ENCODE results near the gene TMEM178A.

The TMEM178A gene

DNA sequence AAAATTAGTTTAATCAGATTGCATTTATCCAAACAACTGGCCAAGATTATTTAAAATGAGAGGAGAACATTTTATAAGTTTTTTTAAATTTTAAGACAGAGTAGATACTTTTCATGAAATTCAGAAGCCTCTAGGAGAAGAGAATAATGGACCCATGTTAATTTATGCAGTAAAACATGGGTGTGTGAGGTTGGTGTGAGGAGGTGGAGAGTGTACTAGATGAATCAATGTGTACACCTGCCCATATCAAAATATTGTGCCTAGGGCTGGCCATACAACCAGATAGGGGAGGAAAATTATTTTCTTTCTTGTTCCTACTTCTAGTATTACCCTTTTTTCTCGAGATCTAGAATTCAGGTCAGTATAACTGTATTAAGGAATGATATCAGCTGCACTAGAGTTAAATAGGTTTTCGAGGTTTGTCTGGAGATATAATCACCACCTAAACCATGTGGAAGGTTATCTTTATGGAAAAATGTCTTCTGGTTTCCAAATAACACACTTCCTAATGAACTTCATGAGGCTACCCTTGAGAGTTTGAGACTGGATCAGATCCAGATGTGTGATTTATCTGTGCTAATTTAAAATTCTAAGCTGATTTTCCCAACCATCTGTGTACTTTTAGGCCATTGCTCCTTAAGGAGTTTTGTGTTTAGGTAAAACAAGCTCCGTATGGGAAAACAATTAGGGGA is 37.6 kb downstream of the TMEM178A start:
- TF ChIP-seq, protein P1, sequence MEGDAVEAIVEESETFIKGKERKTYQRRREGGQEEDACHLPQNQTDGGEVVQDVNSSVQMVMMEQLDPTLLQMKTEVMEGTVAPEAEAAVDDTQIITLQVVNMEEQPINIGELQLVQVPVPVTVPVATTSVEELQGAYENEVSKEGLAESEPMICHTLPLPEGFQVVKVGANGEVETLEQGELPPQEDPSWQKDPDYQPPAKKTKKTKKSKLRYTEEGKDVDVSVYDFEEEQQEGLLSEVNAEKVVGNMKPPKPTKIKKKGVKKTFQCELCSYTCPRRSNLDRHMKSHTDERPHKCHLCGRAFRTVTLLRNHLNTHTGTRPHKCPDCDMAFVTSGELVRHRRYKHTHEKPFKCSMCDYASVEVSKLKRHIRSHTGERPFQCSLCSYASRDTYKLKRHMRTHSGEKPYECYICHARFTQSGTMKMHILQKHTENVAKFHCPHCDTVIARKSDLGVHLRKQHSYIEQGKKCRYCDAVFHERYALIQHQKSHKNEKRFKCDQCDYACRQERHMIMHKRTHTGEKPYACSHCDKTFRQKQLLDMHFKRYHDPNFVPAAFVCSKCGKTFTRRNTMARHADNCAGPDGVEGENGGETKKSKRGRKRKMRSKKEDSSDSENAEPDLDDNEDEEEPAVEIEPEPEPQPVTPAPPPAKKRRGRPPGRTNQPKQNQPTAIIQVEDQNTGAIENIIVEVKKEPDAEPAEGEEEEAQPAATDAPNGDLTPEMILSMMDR (IDR thresholded peaks at IDR 0.05; ENCODE audit: control insufficient read depth, insufficient read depth, low read depth, low read length, missing control alignments) = no peak
- H3K4me3 ChIP-seq (ENCODE audit: control insufficient read depth, low read depth, low read length) = no peak overlapping the region
- DNase-seq (ENCODE audit: low read depth) = no peak

DNA sequence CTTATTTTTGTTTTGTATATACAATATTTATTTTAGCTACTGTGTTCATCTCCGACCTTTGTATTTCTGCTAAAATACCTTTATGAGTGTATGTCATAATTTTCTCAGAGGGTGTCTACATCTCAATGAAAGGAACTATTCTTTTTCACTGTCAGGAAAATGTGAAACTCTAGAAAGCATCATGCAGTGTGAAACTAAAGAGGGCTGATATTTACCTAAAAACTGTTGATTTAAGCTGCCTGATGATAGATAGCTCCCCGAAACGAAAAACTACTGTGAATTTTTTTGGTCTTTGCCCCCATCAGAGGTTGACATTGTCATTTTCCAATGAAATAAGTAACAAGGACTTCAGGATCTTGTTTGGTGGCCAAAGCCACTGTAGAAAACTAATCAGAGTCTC is 38.8 kb downstream of the TMEM178A start:
- TF ChIP-seq, protein P1 (IDR thresholded peaks at IDR 0.05; ENCODE audit: control insufficient read depth, insufficient read depth, low read depth, low read length, missing control alignments) = no peak
- H3K4me3 ChIP-seq (ENCODE audit: control insufficient read depth, low read depth, low read length) = no peak overlapping the region
- DNase-seq (ENCODE audit: low read depth) = no peak

DNA sequence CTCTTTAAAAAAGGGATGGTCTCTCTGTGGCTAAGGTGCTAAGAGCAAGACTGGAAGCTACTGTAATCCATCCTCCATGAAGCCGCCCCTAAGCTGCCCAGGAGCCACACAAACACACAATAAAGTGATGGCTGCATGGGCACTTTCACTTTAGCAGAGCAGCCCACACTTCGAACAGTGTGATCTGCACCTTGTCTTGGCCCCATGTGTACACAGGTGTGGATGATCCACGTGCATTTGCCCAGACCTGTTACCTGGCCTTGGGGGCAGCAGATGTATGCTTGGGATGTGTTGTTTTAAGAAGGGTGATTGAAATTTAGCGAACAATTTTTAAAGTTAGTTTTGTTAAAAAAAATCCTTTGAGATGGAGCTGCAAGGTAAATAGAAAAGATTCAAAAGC is 39.9 kb downstream of the TMEM178A start:
- no peak for DNase-seq (ENCODE audit: low read depth)
- TF ChIP-seq, protein P1 (IDR thresholded peaks at IDR 0.05; ENCODE audit: control insufficient read depth, insufficient read depth, low read depth, low read length, missing control alignments) = no peak

DNA sequence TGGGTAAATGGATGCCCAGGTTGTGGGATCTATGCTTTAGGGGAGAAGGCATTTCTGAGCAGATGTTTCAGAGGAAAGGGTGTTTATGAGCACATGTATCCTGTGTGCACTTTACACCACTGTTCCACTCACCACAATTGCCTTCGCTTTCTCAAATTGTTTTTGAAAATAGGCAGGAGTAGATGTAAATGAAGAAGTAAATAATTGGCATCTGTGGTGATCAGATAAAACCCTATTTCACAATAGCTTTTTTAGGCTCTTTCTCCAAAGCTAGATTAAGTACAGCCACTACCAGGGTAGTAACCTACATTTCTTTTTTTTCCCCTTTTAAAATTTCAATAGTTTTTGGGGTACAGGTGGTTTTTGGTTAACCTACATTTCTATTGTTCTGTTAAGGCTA is 40.6 kb downstream of the TMEM178A start:
- no peak for DNase-seq (ENCODE audit: low read depth)
- TF ChIP-seq, protein P1 (IDR thresholded peaks at IDR 0.05; ENCODE audit: control insufficient read depth, insufficient read depth, low read depth, low read length, missing control alignments) = no peak
- no peak overlapping the region for H3K4me3 ChIP-seq (ENCODE audit: control insufficient read depth, low read depth, low read length)

More for the DNA sequence above, 39.9 kb downstream of the TMEM178A start:
- no peak overlapping the region for H3K4me3 ChIP-seq (ENCODE audit: control insufficient read depth, low read depth, low read length)

DNA sequence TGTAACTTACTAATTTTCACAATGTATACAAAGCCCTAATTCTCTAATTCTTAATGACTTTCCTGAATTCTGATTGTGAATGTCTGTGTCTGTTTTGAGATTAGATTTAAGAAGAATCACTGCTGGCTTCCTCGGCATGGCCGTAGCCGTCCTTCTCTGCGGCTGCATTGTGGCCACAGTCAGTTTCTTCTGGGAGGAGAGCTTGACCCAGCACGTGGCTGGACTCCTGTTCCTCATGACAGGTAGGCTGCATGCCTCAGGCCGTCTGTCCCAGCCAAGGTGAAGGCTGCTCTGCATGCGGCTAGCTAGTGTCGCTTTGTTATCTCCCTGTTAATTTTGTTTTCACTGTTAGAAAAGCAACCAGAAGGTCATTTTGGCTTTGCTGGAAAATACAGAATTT is 41.2 kb downstream of the TMEM178A start:
- TF ChIP-seq, protein P1 (IDR thresholded peaks at IDR 0.05; ENCODE audit: control insufficient read depth, insufficient read depth, low read depth, low read length, missing control alignments) = no peak
- no peak for DNase-seq (ENCODE audit: low read depth)

DNA sequence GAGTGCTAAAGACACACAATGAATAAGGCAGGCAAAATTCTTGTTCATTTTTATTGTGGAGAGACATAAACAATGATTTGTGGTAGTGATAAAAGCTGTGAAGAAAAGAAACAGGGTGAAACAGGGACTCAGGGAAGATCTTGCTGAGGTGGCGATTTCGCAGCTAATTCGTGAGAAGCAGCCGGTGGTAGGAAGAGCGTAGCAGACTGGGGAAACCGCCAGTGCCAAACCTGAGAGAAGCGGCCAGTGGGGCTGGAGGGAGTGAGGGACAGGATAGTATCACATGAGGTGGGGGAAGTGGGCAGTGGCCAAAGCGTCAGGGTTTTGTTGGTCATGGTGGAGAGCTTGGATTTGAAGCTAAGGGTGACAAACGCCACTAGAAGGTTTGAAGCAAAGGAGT is 42.3 kb downstream of the TMEM178A start:
- H3K4me3 ChIP-seq (ENCODE audit: control insufficient read depth, low read depth, low read length) = no peak overlapping the region
- TF ChIP-seq, protein P1 (IDR thresholded peaks at IDR 0.05; ENCODE audit: control insufficient read depth, insufficient read depth, low read depth, low read length, missing control alignments) = no peak
- DNase-seq (ENCODE audit: low read depth) = no peak

More for the DNA sequence above, 41.2 kb downstream of the TMEM178A start:
- no peak overlapping the region for H3K4me3 ChIP-seq (ENCODE audit: control insufficient read depth, low read depth, low read length)
